Keratinocyte (primary cell): ENCODE results near the gene ENGASE.

Experiments used
- EZH2 ChIP-seq: IDR thresholded peaks from one replicate; pipeline ENCODE4 v1.6.1; 2012; ENCODE audit warnings: inconsistent platforms, mild to moderate bottlenecking, low read length, moderate library complexity
- TF ChIP-seq, protein P1 (sequence below), 3 experiments: IDR thresholded peaks in 1 of 3; conservative IDR thresholded peaks in 1 of 3; optimal IDR thresholded peaks in 1 of 3; 2 replicates in 2 of 3; 3 replicates in 1 of 3; pipeline versions ENCODE3 to v1.5.1; 2011; ENCODE audit warnings: low read length in 3 of 3, mild to moderate bottlenecking in 3 of 3, moderate library complexity in 2 of 3, control low read depth in 1 of 3, inconsistent platforms in 1 of 3; ENCODE audit not compliant: insufficient read depth in 2 of 3; ENCODE audit errors: extremely low read depth in 1 of 3

DNA sequence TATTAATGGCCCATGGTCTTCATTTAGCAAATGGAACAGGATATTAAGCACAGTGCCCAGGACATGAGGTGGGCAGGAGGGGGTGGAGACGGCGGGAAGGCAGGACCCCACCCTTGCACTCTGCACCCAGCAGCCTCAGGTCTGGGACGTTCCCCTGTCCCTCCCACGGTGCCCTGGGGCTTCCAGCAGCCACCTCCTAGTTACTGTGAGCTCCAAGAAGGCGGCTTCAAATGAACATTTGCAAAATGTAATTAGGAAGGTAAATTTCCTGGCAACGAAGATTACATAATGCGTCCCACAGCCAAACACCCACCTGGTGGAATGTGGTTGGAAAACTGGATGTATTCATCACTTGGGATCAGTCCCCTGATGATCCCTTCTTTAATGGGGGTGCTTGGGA is 59.4 kb downstream of the ENGASE start:
- TF ChIP-seq, protein P1, sequence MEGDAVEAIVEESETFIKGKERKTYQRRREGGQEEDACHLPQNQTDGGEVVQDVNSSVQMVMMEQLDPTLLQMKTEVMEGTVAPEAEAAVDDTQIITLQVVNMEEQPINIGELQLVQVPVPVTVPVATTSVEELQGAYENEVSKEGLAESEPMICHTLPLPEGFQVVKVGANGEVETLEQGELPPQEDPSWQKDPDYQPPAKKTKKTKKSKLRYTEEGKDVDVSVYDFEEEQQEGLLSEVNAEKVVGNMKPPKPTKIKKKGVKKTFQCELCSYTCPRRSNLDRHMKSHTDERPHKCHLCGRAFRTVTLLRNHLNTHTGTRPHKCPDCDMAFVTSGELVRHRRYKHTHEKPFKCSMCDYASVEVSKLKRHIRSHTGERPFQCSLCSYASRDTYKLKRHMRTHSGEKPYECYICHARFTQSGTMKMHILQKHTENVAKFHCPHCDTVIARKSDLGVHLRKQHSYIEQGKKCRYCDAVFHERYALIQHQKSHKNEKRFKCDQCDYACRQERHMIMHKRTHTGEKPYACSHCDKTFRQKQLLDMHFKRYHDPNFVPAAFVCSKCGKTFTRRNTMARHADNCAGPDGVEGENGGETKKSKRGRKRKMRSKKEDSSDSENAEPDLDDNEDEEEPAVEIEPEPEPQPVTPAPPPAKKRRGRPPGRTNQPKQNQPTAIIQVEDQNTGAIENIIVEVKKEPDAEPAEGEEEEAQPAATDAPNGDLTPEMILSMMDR (optimal IDR thresholded peaks at IDR 0.05 in 1 of 3, IDR thresholded peaks at IDR 0.05 in 1 of 3, conservative IDR thresholded peaks at IDR 0.05 in 1 of 3; ENCODE audit: extremely low read depth in 1 of 3, insufficient read depth in 2 of 3, low read length in 3 of 3) = no peak
- no peak for TF ChIP-seq EZH2
